ENCODE data around the gene PSME2. TPM values are rescaled to one million over a fixed set of nuclear protein-coding genes. Genes with fewer than 3 reads are reported as not detected.

The PSME2 gene
- total RNA-seq, 1 experiment from 2014 or later, result 204 TPM

DNA sequence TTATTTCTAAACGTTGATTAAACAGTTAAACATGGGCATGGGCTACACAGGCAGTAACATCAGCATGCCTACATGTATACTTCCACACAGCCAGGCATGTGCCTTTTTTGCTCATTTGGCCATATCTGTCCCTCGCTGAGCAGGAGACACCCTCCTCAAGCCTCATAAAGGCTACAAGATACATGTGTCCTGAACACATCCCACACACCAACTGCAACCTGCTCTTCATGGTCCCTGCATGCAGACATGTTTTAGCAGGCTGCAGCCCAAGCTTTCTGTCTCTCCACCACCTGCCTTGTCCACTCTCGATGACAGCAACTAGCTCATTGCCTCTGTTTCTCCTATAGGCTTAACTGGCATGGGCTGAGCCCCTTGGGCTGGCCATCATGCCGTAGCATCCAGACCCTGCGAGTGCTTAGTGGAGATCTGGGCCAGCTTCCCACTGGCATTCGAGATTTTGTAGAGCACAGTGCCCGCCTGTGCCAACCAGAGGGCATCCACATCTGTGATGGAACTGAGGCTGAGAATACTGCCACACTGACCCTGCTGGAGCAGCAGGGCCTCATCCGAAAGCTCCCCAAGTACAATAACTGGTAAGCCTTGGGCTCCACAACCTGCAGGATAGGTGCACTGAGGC lies 49.7 kb downstream of the PSME2 start:
- DNase-seq (ENCODE audit: extremely low read depth, low read depth), result no peak

DNA sequence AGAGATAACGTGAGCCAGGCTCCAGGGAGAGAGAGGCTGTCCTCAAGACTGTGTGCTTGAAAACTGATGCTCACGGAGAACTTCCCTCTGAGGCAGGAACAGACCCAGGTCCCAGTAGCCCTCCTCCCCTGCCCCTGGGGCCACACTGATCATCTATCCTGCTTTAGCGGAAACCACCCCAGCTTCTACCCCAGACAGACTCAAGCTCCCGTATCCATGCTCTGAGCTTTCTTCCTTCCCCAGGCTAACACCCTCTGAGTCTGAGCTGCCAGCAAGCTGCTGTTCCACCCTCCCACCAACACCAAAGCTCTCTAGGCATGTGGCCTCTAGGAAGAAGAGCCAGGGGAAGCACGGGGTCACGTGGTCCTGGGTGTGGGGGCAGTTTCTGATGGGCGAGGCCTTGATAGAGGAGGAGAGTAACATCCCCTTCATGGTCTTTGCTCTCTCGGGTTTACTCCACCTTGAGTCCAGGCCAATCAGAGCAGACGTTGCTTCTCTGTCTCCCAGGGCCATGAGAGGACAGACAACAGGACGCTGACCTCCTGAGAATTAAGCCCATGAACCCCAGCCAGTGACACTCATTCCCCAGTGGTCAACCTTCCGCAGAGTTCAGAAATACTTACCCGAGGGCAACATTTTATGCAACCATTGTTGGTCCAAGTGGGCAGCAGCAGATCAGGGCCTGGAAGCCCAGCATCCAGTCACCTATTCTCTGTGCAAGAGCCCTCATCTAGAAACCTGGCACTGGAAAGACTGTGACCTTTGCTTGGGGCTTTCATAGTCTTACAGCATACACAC lies 50.9 kb downstream of the PSME2 start:
- DNase-seq (ENCODE audit: extremely low read depth, low read depth), result peak; percentile 32

DNA sequence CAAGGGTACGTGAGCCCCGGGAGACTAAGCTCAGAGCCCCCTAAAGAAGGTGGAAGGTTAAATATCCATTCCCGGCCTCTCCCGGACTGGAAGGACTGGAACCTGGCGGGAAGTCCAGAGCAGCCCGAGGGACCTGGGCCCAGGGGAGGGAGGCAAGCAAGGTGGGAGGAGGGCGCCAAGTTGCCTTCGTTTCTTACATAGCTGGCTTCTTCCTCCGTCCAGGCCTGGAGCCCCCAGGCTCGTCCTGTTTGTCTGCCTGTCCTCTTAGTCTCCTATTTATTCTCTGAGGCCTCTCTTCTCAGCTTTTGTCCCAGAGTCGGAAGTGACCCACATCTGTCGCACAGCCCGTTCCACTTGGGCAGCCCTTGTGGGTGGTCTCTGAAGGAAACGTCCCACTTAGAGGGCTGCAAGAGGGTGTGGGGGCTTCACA lies 51.6 kb downstream of the PSME2 start:
- DNase-seq (ENCODE audit: extremely low read depth, low read depth), result no peak

DNA sequence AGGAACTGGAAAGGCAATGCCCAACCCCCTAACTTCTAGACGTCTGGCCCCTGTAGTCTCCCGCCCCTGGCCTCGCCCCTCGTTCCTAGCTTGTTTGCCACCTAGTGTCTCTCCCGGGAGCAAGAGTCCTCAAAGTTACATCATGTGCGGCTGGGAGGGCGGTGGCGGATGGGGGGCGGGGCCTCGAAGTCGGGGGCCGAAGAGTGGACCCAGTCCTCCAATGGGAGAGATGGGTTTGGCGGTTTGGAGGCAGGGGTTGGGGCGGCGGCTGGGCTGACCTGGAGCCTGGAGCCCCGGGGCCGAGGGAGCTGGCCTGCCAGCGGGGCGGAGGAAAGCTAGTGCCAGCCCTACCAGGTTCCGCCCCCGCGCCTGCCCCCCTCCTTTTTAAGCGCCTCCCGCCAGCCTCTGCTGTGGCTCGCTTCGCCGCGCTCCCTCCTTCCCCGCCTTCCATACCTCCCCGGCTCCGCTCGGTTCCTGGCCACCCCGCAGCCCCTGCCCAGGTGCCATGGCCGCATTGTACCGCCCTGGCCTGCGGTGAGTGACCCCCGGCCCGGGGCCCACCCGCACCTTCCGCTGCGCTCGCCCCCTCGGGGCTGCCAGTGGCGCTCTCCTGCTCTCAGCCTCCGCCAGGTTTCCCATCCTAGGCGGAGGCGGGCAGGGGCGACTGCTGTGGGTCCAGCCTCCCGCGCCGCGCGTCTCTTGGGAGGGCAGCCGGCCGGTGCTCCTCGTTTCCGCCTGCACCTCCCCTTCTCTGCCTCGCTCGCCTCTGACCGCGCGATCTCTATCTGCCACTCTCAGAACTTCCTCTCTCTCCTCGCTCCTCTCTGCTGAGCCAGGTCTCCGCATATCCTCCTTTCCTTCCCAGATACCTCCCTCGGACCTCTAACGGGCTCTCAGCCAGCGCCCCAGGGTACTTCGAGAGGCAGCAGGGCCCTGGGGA lies 52.2 kb downstream of the PSME2 start, which contains the start of gene PCK2:
PCK2 (plus strand) TSS at position 411 of the 940 bp plus-strand sequence; CDS start at position 506, 95 bp downstream.
- peak; percentile 98 for DNase-seq (ENCODE audit: extremely low read depth, low read depth)

Small RNA genes within 50 kb of the gene (small RNA-seq; reads per million reads assigned to genes)
- gene AL136295.4 (0 to 0.02 reads per million in 2 experiments), gene IPO4 (0 to 0.18 reads per million in 2 experiments), gene IRF9 (0 reads per million in 2 experiments), gene RNA5SP383 (0.04 to 0.23 reads per million in 2 experiments)

Other genes starting within 250 kb of the PSME2 start
- gene DHRS4, start 192.8 kb downstream of the PSME2 start, total RNA-seq (2014; rRNA removed; shearing (Covaris generic)), result 39.0 and 39.2 TPM in 2 replicates
- 19.4 and 21.7 TPM in 2 replicates for gene DHRS4L2, start 157.7 kb downstream of the PSME2 start, total RNA-seq (2014; rRNA removed; shearing (Covaris generic))
- 1.1 and 1.7 TPM in 2 replicates for gene CARMIL3, start 94.6 kb downstream of the PSME2 start, total RNA-seq (2014; rRNA removed; shearing (Covaris generic))
- gene CPNE6, start 75.0 kb downstream of the PSME2 start, total RNA-seq (2014; rRNA removed; shearing (Covaris generic)), result not detected in 2 replicates
- gene PCK2, start 52.3 kb downstream of the PSME2 start, total RNA-seq (2014; rRNA removed; shearing (Covaris generic)), result 35.8 and 40.8 TPM in 2 replicates
- gene DCAF11, start 31.8 kb downstream of the PSME2 start, total RNA-seq (2014; rRNA removed; shearing (Covaris generic)), result 49.6 and 54.1 TPM in 2 replicates
- gene NRL, start 31.7 kb downstream of the PSME2 start, total RNA-seq (2014; rRNA removed; shearing (Covaris generic)), result 1.4 and 1.6 TPM in 2 replicates
- gene FITM1, start 16.0 kb downstream of the PSME2 start, total RNA-seq (2014; rRNA removed; shearing (Covaris generic)), result 0.45 and 0.84 TPM in 2 replicates
- gene PSME1, start 10.4 kb downstream of the PSME2 start, total RNA-seq (2014; rRNA removed; shearing (Covaris generic)), result 160 and 177 TPM in 2 replicates
- gene EMC9, start 5.0 kb downstream of the PSME2 start, total RNA-seq (2014; rRNA removed; shearing (Covaris generic)), result 29.6 and 33.5 TPM in 2 replicates
- 32.0 and 35.1 TPM in 2 replicates for gene RNF31, start 888 bp upstream of the PSME2 start, total RNA-seq (2014; rRNA removed; shearing (Covaris generic))
- gene IRF9, start 14.7 kb upstream of the PSME2 start, total RNA-seq (2014; rRNA removed; shearing (Covaris generic)), result 14.9 and 16.8 TPM in 2 replicates
- gene REC8, start 25.5 kb upstream of the PSME2 start, total RNA-seq (2014; rRNA removed; shearing (Covaris generic)), result 1.4 and 4.6 TPM in 2 replicates
- 38.9 and 48.8 TPM in 2 replicates for gene IPO4, start 42.2 kb upstream of the PSME2 start, total RNA-seq (2014; rRNA removed; shearing (Covaris generic))
- gene TM9SF1, start 48.8 kb upstream of the PSME2 start, total RNA-seq (2014; rRNA removed; shearing (Covaris generic)), result 61.4 and 63.5 TPM in 2 replicates
- gene TSSK4, start 59.1 kb upstream of the PSME2 start, total RNA-seq (2014; rRNA removed; shearing (Covaris generic)), result 0.20 TPM in 1 of 2 replicates, not detected in the other
- gene CHMP4A, start 66.9 kb upstream of the PSME2 start, total RNA-seq (2014; rRNA removed; shearing (Covaris generic)), result 51.2 and 82.4 TPM in 2 replicates
- 15.0 and 20.2 TPM in 2 replicates for gene MDP1, start 69.5 kb upstream of the PSME2 start, total RNA-seq (2014; rRNA removed; shearing (Covaris generic))
- 207 and 223 TPM in 2 replicates for gene NEDD8, start 85.8 kb upstream of the PSME2 start, total RNA-seq (2014; rRNA removed; shearing (Covaris generic))
- 88.7 and 89.5 TPM in 2 replicates for gene GMPR2, start 86.3 kb upstream of the PSME2 start, total RNA-seq (2014; rRNA removed; shearing (Covaris generic))
- gene TINF2, start 96.0 kb upstream of the PSME2 start, total RNA-seq (2014; rRNA removed; shearing (Covaris generic)), result 46.9 and 48.7 TPM in 2 replicates
- gene TGM1, start 116.6 kb upstream of the PSME2 start, total RNA-seq (2014; rRNA removed; shearing (Covaris generic)), result 5.2 TPM in 2 replicates
- 32.2 and 34.2 TPM in 2 replicates for gene RABGGTA, start 125.0 kb upstream of the PSME2 start, total RNA-seq (2014; rRNA removed; shearing (Covaris generic))
- gene DHRS1, start 153.2 kb upstream of the PSME2 start, total RNA-seq (2014; rRNA removed; shearing (Covaris generic)), result 8.5 and 9.6 TPM in 2 replicates
- 16.2 and 16.6 TPM in 2 replicates for gene NOP9, start 153.2 kb upstream of the PSME2 start, total RNA-seq (2014; rRNA removed; shearing (Covaris generic))
- not detected in 2 replicates for gene CIDEB, start 161.4 kb upstream of the PSME2 start, total RNA-seq (2014; rRNA removed; shearing (Covaris generic))
- gene LTB4R2, start 163.5 kb upstream of the PSME2 start, total RNA-seq (2014; rRNA removed; shearing (Covaris generic)), result 7.7 and 8.6 TPM in 2 replicates
- gene LTB4R, start 164.9 kb upstream of the PSME2 start, total RNA-seq (2014; rRNA removed; shearing (Covaris generic)), result 11.1 and 13.4 TPM in 2 replicates
- gene ADCY4, start 188.5 kb upstream of the PSME2 start, total RNA-seq (2014; rRNA removed; shearing (Covaris generic)), result 0.40 TPM in 1 of 2 replicates, not detected in the other
- not detected in 2 replicates for gene RIPK3, start 193.4 kb upstream of the PSME2 start, total RNA-seq (2014; rRNA removed; shearing (Covaris generic))
- 17.7 and 23.6 TPM in 2 replicates for gene NFATC4, start 221.6 kb upstream of the PSME2 start, total RNA-seq (2014; rRNA removed; shearing (Covaris generic))